ENCODE measurements around the gene DYSF.

The DYSF gene

GRCh38 chr2:71682341-71682740, 229.0 kb downstream of the DYSF start:
- DNase-seq = no peak

- DNase-seq = no peak
Observed at GRCh38 chr2:71683070-71683469, 229.7 kb downstream of the DYSF start.

- DNase-seq = no peak
Observed at GRCh38 chr2:71683666-71684065, 230.3 kb downstream of the DYSF start.

GRCh38 chr2:71684226-71685072, 231.1 kb downstream of the DYSF start:
- DNase-seq = no peak

GRCh38 chr2:71685073-71685848, 231.9 kb downstream of the DYSF start:
- no peak for DNase-seq

- no peak for DNase-seq
Observed at GRCh38 chr2:71685941-71686611, 232.7 kb downstream of the DYSF start.

- no peak for DNase-seq
Observed at GRCh38 chr2:71686781-71687180, 233.4 kb downstream of the DYSF start.

GRCh38 chr2:71687412-71687811, 234.1 kb downstream of the DYSF start:
- no peak for DNase-seq

GRCh38 chr2:71688530-71688929, 235.2 kb downstream of the DYSF start:
- no peak for DNase-seq

GRCh38 chr2:71689393-71689792, 236.0 kb downstream of the DYSF start:
- no peak for DNase-seq

- no peak for DNase-seq
Observed at GRCh38 chr2:71689968-71690834, 236.8 kb downstream of the DYSF start.

GRCh38 chr2:71690876-71691475, 237.6 kb downstream of the DYSF start:
- DNase-seq = no peak

GRCh38 chr2:71691747-71692441, 238.5 kb downstream of the DYSF start:
- DNase-seq = no peak

- DNase-seq = no peak
Observed at GRCh38 chr2:71692621-71693277, 239.4 kb downstream of the DYSF start.

GRCh38 chr2:71693286-71694270, 240.2 kb downstream of the DYSF start:
- no peak for DNase-seq

- no peak for DNase-seq
Observed at GRCh38 chr2:71694501-71695234, 241.3 kb downstream of the DYSF start.

GRCh38 chr2:71695235-71696120, 242.1 kb downstream of the DYSF start:
- no peak for DNase-seq

GRCh38 chr2:71696381-71696780, 243.0 kb downstream of the DYSF start:
- no peak for DNase-seq

Data from stimulated activated CD4-positive, alpha-beta T cell treated with anti-CD3 and anti-CD28 coated beads, Interleukin-2, amount 100 ng/mL, for 48 hours (primary cell).